Measurements from ENCODE around the gene SSUH2. TPM values are rescaled to one million over a fixed set of nuclear protein-coding genes. Genes with fewer than 3 reads are reported as not detected.

SSUH2 gene
- total and polyA plus RNA-seq, 2 of the 13 experiments (the other 11 are each of a cell fraction or from before 2014, with no cell fraction given): 38.1 to 136 TPM

GRCh38 chr3:8651418-8652323, 7.1 kb upstream of the SSUH2 start (continued):
- no peak for TF ChIP-seq ATF6 (CRISPR knock-in tag; conservative IDR thresholded peaks at IDR 0.05)
- TF ChIP-seq DMAP1 (CRISPR knock-in tag; IDR thresholded peaks at IDR 0.05): no peak; the same call in none of the 2 replicates
- no peak for TF ChIP-seq DNMT3B (CRISPR knock-in tag; conservative IDR thresholded peaks at IDR 0.05)
- TF ChIP-seq CHCHD3 (CRISPR knock-in tag; IDR thresholded peaks at IDR 0.05): no peak
- TF ChIP-seq BRF2 (CRISPR knock-in tag; IDR thresholded peaks at IDR 0.05): no peak
- peak; percentile 94 for TF ChIP-seq MED1 (CRISPR knock-in tag; IDR thresholded peaks at IDR 0.05)
- TF ChIP-seq GABPA (IDR thresholded peaks at IDR 0.05; ENCODE audit: low read depth, low read length): no peak
- TF ChIP-seq GABPA (CRISPR knock-in tag; IDR thresholded peaks at IDR 0.05; ENCODE audit: low read depth): 0 out of 2 replicates have a peak, but pooled peaks have one; percentile 34
- no peak for TF ChIP-seq ZBTB37 (CRISPR knock-in tag; IDR thresholded peaks at IDR 0.05)
- TF ChIP-seq ZNF20 (CRISPR knock-in tag; IDR thresholded peaks at IDR 0.05): no peak
- TF ChIP-seq ZGPAT (CRISPR knock-in tag; IDR thresholded peaks at IDR 0.05): peak; percentile 88
- TF ChIP-seq ZNF264 (CRISPR knock-in tag; IDR thresholded peaks at IDR 0.05): no peak
- no peak for TF ChIP-seq ZNF101 (CRISPR knock-in tag; IDR thresholded peaks at IDR 0.05; ENCODE audit: borderline replicate concordance, low read depth)
- peak; percentile 90; the same call in 1 of the 2 replicates for TF ChIP-seq ZNF430 (CRISPR knock-in tag; IDR thresholded peaks at IDR 0.05)
- peak; percentile 67; the same call in 1 of the 2 replicates for TF ChIP-seq E2F2 (CRISPR knock-in tag; IDR thresholded peaks at IDR 0.05; ENCODE audit: borderline replicate concordance)
- TF ChIP-seq HHEX (CRISPR knock-in tag; IDR thresholded peaks at IDR 0.05): no peak
- TF ChIP-seq EHMT2 (IDR thresholded peaks at IDR 0.05; ENCODE audit: borderline replicate concordance, low read depth, low read length): no peak
- no peak for TF ChIP-seq CENPT (CRISPR knock-in tag; IDR thresholded peaks at IDR 0.05; ENCODE audit: low read depth)
- no peak for TF ChIP-seq ZC3H13 (CRISPR knock-in tag; IDR thresholded peaks at IDR 0.05)
- 0 out of 2 replicates have a peak, but pooled peaks have one; percentile 56 for TF ChIP-seq ZSCAN29 (CRISPR knock-in tag; conservative IDR thresholded peaks at IDR 0.05)
- peak; percentile 71; the same call in 1 of the 2 replicates for TF ChIP-seq TFDP1 (CRISPR knock-in tag; IDR thresholded peaks at IDR 0.05; ENCODE audit: borderline replicate concordance)

Measured in HepG2 (cell line).